GM06990 (cell line): ENCODE data around the gene PDE11A.

Source experiments
- DNase-seq: peaks from one replicate; pipeline ENCODE4 v3.0.0-alpha.2; 2011; ENCODE audit not compliant: insufficient read length; ENCODE audit errors: extremely low read depth
- H3K27me3 ChIP-seq: replicated peaks from 2 replicates; pipeline ENCODE4 v1.6.0; 2011; ENCODE audit warnings: low read length; ENCODE audit not compliant: control insufficient read depth, insufficient read depth
- H3K36me3 ChIP-seq: 2 replicates; pipeline ENCODE4 v1.5.1; 2011; ENCODE audit warnings: low read length; ENCODE audit not compliant: control insufficient read depth, insufficient read depth
- H3K4me3 ChIP-seq: replicated peaks from 2 replicates; pipeline ENCODE4 v1.5.1; 2011; ENCODE audit warnings: low read depth, mild to moderate bottlenecking, control low read depth, low read length
- CTCF ChIP-seq: IDR thresholded peaks from 2 replicates; pipeline ENCODE4 v1.5.1; 2011; ENCODE audit warnings: low read length, control low read depth, mild to moderate bottlenecking, inconsistent platforms; ENCODE audit not compliant: insufficient read depth, poor library complexity, severe bottlenecking

Gene PDE11A

GRCh38 chr2:178105566-178105965 is 33.0 kb upstream of the PDE11A start:
- TF ChIP-seq CTCF, result no peak
- H3K27me3 ChIP-seq, result no peaks in the 10 kb centered on the region
- H3K4me3 ChIP-seq, result no peak overlapping the region
- H3K36me3 ChIP-seq, result no peaks in the 10 kb centered on the region
- DNase-seq, result no peak

- DNase-seq, result no peak
- Histone ChIP-seq H3K36me3 (no peaks in the 10 kb centered on the region), H3K4me3 (no peak overlapping the region), H3K27me3 (no peaks in the 10 kb centered on the region)
- no peak for TF ChIP-seq CTCF
Measured at GRCh38 chr2:178101321-178102079, 28.9 kb upstream of the PDE11A start.

- DNase-seq, result no peak
- Histone ChIP-seq H3K4me3 (no peak overlapping the region), H3K36me3 (no peaks in the 10 kb centered on the region), H3K27me3 (no peaks in the 10 kb centered on the region)
- no peak for TF ChIP-seq CTCF
Measured at GRCh38 chr2:178093471-178093870, 20.9 kb upstream of the PDE11A start.

GRCh38 chr2:178088774-178089270 is 16.2 kb upstream of the PDE11A start:
- DNase-seq, result no peak
- no peak for TF ChIP-seq CTCF
- no peaks in the 10 kb centered on the region for H3K36me3 ChIP-seq
- H3K27me3 ChIP-seq, result no peaks in the 10 kb centered on the region
- H3K4me3 ChIP-seq, result no peak overlapping the region

- Histone ChIP-seq H3K4me3 (no peak overlapping the region), H3K27me3 (no peaks in the 10 kb centered on the region), H3K36me3 (no peaks in the 10 kb centered on the region)
- no peak for DNase-seq
- TF ChIP-seq CTCF, result no peak
Measured at GRCh38 chr2:178084273-178084672, 11.7 kb upstream of the PDE11A start.
